ENCODE measurements around the gene TCHP.

DNA sequence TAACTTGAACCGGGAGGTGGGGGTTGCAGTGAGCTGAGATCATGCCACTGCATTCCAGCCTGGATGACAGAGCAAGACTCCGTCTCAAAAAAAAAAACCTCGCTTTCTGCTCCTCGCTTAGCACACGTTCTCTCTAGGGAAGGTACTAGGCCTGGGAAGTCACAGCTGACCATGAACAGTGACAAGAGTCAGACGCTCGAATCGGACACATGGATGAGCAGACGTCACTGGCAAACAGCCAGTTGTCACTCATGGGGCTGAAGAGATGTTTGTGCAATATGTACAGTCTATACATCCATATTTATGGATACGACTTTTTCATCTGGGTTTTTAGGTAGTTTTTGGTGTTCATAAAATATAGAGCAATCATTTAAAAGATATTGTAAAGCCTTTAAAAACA is 19.4 kb downstream of the TCHP start:
- no peak for TF ChIP-seq POLR2AphosphoS5 (IDR thresholded peaks at IDR 0.05; ENCODE audit: low read depth, low read length)
- TF ChIP-seq IRF2 (CRISPR knock-in tag; IDR thresholded peaks at IDR 0.05), result no peak
- TF ChIP-seq, protein P1, sequence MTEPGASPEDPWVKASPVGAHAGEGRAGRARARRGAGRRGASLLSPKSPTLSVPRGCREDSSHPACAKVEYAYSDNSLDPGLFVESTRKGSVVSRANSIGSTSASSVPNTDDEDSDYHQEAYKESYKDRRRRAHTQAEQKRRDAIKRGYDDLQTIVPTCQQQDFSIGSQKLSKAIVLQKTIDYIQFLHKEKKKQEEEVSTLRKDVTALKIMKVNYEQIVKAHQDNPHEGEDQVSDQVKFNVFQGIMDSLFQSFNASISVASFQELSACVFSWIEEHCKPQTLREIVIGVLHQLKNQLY (CRISPR knock-in tag; IDR thresholded peaks at IDR 0.05), result no peak
- TF ChIP-seq ZFP90 (CRISPR knock-in tag; IDR thresholded peaks at IDR 0.05; ENCODE audit: borderline replicate concordance), result no peak
- no peak for TF ChIP-seq ZNF350 (CRISPR knock-in tag; IDR thresholded peaks at IDR 0.05; ENCODE audit: borderline replicate concordance, low read depth)
- no peak for TF ChIP-seq MXI1 (IDR thresholded peaks at IDR 0.05; ENCODE audit: borderline replicate concordance, low read depth, low read length)
- TF ChIP-seq, protein P2, sequence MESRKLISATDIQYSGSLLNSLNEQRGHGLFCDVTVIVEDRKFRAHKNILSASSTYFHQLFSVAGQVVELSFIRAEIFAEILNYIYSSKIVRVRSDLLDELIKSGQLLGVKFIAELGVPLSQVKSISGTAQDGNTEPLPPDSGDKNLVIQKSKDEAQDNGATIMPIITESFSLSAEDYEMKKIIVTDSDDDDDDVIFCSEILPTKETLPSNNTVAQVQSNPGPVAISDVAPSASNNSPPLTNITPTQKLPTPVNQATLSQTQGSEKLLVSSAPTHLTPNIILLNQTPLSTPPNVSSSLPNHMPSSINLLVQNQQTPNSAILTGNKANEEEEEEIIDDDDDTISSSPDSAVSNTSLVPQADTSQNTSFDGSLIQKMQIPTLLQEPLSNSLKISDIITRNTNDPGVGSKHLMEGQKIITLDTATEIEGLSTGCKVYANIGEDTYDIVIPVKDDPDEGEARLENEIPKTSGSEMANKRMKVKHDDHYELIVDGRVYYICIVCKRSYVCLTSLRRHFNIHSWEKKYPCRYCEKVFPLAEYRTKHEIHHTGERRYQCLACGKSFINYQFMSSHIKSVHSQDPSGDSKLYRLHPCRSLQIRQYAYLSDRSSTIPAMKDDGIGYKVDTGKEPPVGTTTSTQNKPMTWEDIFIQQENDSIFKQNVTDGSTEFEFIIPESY (CRISPR knock-in tag; IDR thresholded peaks at IDR 0.05), result no peak
- TF ChIP-seq, protein P3, sequence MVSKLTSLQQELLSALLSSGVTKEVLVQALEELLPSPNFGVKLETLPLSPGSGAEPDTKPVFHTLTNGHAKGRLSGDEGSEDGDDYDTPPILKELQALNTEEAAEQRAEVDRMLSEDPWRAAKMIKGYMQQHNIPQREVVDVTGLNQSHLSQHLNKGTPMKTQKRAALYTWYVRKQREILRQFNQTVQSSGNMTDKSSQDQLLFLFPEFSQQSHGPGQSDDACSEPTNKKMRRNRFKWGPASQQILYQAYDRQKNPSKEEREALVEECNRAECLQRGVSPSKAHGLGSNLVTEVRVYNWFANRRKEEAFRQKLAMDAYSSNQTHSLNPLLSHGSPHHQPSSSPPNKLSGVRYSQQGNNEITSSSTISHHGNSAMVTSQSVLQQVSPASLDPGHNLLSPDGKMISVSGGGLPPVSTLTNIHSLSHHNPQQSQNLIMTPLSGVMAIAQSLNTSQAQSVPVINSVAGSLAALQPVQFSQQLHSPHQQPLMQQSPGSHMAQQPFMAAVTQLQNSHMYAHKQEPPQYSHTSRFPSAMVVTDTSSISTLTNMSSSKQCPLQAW (CRISPR knock-in tag; IDR thresholded peaks at IDR 0.05), result no peak
- TF ChIP-seq, protein P4, sequence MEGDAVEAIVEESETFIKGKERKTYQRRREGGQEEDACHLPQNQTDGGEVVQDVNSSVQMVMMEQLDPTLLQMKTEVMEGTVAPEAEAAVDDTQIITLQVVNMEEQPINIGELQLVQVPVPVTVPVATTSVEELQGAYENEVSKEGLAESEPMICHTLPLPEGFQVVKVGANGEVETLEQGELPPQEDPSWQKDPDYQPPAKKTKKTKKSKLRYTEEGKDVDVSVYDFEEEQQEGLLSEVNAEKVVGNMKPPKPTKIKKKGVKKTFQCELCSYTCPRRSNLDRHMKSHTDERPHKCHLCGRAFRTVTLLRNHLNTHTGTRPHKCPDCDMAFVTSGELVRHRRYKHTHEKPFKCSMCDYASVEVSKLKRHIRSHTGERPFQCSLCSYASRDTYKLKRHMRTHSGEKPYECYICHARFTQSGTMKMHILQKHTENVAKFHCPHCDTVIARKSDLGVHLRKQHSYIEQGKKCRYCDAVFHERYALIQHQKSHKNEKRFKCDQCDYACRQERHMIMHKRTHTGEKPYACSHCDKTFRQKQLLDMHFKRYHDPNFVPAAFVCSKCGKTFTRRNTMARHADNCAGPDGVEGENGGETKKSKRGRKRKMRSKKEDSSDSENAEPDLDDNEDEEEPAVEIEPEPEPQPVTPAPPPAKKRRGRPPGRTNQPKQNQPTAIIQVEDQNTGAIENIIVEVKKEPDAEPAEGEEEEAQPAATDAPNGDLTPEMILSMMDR (CRISPR knock-in tag; IDR thresholded peaks at IDR 0.05), result no peak

Data from HepG2 (cell line).